ENCODE measurements around the gene CBFA2T3. TPM values are rescaled to one million over a fixed set of nuclear protein-coding genes. Genes with fewer than 3 reads are reported as not detected.
"Not testable (repeated sequence)": the region's sequence is repeated elsewhere in the genome, so short reads cannot be mapped to it uniquely, and the experiment has no call there.

CBFA2T3 gene
- 1.4 TPM for total RNA-seq (ENCODE audit: insufficient read depth, low replicate concordance)

DNA sequence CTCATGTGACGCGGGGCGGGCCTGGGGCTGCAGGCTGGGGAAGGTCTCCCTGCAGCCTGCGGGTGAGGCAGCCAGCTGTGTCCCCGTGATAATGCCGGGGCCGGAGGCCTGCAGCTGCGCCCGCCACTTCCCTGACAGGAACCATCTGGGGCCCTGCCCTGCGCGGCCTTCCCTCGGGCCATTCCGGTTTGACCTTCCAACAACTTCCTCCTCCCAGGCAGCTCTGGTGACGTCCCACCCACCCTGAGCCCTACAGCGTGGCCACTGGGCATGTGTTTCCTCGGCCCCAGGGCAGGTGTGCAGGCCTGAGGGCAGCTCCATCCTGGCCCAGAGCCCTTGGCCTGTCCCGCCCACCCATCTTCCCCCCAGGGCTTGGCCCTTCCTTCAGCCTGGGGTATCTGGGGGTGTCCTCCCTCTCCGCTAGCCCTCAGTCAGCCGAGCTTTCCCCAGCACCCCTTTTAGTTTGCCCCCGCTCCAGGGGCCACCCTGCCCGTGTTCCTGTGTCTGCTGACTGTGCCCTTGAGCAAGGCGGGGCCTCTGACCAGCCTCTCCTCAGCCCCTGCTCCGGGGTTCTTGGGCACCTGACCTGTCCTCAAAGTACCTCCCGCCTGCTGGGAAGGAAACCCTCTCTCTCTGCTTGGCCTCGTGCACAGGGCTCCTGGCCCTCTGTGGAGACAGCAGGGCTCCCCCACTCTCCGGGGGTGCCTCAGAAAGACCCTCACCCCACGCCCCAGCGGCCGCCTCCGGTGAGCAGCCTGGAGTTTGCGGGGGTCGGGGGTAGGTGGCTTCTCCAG is at the start of gene CBFA2T3:
Gene CBFA2T3 (minus strand): TSS at position 190 of the 794 bp plus-strand sequence. CDS start 400 bp downstream, outside the sequence.
- peak; percentile 54 for DNase-seq (ENCODE audit: low spot score)

DNA sequence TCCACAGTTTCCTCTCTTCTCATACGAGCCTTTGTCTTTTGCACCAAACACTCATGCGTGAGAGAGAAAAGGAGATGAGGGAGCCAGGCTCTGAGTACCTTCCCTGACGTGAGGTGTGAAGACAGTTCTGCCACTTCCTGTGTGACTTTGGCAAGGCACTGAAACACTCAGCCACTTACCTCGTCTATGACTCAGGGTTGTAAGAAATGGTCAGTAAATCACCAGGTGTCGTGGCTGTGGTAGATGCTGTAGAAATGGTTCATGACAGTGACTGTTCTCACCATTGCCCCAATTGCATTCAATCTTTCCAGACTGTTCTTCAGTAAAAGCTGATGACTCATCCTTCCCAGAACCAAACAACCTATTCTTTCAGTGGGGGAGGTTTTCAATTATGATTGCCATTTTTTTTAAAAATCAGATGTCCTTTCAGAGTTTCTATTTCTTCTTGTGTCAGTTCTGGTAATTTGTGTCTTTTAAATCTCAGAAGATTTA is 49.2 kb upstream of the CBFA2T3 start:
- DNase-seq (ENCODE audit: low spot score): no peak

DNA sequence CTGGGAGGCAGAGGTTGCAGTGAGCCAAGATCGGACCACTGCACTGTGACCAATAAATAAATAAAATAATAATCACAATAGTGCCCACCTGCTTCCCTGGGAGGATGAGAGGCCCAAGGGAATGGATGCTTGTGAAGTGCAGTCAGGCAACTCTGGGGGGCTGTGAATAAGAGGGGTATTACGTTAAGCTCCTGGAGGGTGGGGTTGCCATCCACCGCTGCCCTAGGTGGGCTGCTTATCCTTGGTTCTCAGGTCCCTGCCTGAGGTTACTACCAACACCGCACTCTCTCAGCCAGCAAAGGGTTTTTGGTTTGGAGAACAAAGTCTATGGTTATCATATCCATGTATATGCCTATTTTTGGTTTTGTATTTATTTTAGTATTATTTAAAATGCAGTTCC is 48.6 kb upstream of the CBFA2T3 start:
- DNase-seq (ENCODE audit: low spot score): no peak

DNA sequence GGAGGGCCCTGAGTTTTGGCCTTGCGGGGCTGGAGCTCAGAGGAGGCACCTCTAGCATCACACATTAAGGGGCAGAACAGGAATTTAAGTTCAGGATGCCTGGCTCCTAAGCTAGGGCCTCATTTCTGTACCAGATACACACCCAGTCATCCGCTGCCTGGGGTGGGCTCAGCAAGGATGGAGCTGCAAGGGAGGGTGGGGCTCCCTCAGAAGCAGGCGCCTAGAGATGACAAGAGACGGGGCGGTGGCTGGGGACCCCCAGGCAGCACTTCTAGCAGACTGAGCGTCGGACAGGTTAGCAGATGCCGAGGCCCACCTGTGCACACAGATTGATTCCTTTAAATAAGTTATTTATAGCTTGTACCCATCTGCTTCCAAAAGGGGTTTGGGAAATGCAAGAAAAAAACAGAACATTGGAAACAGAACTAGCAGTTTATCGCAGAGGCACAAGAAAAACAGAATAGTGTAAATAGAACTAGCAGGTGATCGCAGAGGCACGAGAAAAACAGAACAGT is 47.6 kb upstream of the CBFA2T3 start:
- no peak for DNase-seq (ENCODE audit: low spot score)

DNA sequence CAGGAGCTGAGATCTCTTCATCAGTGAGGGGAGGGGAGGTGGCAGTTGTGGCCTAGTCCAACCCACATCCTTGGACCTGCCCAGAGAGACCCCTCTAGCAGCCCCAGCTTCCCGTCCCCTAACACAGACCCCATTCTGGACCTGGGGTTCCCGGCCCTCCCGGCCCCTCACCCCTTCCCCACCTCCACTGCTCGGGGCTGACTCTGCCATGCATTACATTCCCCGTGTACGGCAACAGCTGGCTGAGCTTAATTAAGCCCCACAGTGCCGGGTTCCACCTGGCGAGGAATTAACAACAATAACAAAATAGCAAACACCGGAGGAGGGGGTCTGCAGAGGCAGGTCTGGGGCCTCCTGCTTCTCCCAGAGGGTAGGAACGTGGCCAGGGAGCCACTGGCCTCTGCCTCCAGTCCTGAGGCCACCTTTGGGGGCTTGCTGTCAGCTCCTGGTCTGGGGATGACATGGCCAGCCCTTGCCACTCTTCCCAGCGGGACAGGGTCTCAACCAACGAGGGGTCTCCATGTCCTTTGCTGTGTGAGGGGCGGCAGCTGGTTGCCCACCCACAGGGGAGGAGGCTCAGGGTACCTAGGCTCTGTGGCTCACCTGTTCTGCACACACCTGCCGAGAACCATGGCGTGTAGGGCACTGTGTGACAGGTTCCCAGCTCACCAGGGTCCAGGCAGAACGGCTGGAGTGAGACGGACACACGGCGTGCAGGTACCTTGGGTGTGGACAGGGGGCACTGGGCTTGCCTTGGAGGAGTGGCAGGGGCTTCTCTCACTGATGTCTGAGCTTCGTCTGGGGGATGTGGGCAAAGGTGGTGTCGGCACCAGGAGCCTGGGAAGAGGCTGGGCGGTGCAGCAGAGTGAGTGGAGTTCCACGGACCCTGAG is 46.9 kb upstream of the CBFA2T3 start:
- DNase-seq (ENCODE audit: low spot score): no peak

DNA sequence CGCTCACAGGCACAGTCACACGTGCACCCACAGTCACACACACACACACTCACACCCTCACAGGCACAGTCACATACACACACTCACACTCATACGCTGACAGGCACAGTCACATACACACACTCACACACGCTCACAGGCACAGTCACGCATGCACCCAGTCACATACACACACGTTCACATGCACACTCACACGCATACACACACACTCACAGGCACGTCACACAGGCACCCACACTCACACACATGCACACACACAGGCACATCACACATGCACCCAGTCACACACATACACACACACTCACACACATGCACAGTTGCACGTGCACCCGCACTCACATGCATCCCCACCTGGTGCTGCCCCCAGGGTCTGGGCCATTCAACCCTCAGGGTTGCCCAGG is 46.1 kb upstream of the CBFA2T3 start:
- no peak for DNase-seq (ENCODE audit: low spot score)

DNA sequence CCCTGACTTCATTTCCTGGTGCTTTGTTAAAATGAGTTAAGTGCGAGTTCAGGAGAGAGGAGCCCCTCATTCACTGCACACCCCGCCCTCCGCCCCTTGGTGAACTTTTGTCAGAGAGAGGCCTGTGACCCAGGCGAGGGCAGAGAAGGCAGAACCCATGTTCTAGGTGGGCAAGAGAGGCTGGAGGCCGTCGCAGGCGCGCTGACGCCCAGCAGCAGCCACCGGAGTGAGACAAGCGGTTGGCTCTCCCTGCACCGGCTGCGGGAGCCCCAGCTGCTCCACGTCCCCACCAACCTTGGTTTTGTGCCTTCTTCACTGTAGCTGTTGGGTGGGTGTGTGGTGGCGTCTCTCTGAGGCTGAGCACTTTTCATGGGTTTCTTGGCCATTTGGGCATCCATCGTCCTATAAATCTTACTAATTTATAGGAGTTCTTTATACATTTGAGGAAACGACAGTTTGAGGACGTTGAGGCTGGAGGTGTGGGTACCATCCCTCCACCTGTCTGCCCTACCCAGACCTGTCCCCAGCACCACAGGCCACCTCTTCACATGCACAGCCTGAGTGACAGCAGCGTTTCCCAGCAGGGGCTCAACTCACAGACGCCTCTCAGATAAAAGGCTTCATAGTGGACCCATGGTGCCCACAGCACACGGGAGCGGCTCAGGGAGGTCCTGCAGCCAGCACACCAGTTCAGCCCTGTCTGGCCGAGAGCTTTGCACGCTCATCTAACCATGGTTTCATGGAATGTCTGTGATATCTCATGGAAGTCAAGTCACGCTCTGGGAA is 45.2 kb upstream of the CBFA2T3 start:
- no peak for DNase-seq (ENCODE audit: low spot score)

DNA sequence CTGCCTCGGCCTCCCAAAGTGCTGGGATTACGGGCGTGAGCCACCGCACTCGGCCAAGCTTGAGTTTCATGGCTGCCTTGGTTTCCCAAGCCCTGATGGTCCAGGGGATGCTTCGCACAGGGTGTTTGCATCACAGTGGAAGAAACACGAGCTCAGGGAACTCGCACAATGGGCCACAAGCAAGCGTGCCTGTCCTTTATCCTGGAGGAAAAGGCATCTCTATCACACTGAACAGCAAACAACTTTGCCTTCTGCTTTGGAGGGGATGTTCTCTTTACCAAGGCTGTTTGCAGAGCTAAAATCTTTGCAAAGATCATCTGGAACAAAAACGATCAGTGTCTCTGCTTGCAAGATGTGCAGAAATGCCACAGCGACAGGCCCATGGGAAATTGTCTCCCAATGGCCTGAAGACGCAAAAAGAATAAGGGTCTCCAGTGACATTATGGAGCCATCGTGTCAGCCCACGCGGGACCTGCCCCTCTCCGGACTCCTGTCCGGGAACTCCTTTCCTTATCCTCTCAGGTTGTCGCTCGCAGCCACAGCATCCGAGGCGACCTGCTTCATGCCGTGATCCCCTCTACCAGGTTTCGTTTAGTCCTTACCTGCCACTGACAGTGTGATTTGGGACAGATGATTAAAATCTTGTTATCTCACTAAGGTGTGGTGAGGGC is 44.1 kb upstream of the CBFA2T3 start:
- DNase-seq (ENCODE audit: low spot score): no peak

DNA sequence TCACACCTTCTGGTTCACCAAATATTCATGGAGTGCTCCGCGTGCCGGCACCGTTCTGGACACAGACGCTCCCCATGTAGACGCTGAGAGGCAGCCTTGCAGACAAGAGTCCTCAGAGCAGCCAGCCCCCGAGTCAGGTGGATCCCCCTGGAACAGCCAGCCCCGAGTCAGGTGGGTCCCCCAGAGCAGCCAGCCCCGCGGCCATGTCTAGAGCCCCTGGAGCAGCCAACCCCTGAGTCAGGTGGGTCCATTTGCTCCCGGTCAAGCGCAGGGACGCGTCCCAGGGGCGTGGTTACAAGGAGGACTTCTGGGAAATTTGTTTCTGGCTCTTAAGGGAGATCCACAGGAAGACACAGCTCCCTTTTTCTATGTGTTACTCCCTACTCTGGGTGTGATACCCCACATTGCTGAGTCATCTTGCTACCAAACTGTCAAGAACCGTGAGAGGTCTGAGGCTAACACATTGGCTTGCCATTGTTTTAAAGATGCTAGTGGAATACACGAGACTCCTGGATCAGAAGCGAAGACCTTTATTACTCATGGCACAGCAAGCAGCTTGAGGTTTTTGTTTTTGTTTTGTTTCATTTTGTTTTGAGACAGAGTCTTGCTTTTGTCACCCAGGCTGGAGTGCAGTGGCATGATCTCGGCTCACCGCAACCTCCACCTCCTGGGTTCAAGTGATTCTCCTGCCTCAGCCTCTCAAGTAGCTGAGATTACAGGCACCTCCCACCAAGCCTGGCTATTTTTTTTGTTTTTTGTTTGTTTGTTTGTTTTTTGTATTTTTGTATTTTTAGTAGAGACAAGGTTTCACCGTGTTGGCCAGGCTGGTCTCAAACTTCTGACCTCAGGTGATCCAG is 43.3 kb upstream of the CBFA2T3 start:
- no peak for DNase-seq (ENCODE audit: low spot score)

DNA sequence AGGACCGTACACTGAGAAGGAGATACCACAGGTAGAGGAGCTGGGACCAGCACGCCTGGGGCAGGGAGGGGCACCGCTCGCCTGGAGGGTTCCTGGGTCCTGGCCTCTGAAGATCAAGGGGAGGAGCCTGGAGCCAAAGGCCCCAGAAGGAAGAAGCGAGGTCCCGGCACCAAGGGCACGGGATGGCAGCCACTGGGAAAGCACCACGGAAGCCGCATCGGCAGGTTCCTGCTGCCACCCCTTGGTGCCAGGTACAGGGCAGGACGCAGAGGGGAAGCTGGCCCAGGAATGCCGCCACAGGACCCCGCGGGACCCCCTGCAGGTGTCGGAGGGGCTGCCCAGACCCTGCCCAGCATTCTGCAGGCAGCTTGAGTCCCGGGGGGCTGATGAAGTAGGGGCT is 42.5 kb upstream of the CBFA2T3 start:
- no peak for DNase-seq (ENCODE audit: low spot score)

DNA sequence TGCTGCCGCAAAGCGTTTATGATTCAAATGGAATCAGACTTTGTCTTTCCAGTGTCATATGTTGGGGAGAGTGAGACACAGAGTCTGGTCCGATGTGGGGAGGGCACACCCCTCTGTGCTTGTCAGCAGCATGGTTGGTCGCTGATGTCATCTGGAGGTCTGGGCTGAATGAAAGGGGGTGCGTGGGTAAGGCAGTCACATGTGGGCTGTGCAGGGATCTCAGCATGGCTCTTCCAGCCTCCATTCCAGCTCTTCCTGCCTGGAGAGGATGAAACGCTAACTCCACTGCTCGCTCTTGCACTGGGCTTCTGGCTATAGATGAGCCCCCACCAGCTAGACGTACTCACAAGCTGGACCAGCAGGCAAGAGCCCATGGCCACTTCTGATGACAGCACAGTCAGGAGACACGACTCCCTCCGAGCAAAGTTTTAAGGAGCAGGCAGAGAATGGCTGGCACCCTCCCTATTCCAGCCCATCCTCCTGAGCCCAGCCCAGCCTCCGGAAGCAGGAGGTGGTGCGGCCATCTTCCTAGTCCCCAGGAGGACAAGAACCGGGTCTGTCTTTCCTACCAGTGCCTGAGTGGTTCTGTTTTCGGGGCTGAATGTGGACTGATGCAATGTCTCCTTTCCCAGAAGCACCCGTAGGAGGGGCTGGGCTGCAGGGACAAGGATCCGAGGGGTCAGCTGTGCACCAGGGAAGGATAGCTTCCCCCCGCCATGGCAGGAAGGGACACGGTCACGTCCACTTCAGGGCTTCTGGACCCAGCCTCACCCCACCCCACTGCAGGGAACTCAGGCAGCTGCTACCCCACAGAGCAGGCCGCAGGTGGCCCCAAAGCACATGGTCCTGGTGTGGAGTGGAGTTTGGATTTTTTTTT is 41.5 kb upstream of the CBFA2T3 start:
- no peak for DNase-seq (ENCODE audit: low spot score)

DNA sequence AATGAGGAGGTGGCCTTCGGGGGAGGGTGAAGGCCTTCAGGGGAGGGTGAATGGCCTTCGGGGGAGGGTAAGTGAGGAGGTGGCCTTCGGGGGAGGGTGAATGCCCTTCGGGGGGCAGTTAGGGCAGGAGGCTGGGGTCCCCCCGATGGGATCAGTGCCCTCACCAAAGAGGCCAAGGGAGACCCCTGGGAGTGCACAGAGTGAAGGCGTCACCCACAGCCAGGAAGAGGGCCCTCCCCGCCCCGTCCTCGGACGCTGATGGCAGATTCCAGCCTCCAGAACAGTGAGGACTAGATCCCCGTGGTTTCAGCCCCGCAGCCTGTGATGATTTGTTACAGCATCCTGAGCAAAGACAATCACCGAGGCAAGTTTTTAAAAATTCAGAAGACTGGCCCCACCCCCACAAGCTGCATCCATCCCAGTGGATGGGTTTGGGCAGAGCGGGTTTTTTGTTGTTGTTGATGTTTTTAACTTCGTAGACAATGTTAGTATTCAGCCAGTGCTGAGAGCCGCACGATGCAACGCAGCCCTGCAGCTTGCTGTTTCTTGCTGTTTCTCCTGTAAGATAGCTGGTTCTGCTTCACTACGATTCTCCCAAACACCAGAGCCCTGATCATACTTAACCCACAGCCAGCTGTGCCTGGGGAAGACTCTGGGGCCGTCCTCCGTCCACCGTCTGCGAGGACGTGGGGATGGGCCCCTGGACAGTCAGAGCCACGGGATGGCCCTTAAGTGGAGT is 40.7 kb upstream of the CBFA2T3 start:
- no peak for DNase-seq (ENCODE audit: low spot score)

DNA sequence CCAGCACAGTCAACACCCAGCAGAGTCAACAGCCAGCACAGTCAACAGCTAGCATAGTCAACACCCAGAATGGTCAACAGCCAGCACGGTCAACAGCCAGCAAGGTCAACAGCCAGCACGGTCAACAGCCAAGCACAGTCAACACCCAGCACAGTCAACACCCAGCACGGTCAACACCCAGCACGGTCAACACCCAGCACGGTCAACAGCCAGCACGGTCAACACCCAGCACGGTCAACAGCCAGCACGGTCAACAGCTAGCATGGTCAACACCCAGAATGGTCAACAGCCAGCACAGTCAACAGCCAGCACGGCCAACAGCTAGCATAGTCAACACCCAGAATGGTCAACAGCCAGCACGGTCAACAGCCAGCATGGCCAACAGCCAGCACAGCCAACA is 39.6 kb upstream of the CBFA2T3 start:
- not testable (repeated sequence) for DNase-seq (ENCODE audit: low spot score)

DNA sequence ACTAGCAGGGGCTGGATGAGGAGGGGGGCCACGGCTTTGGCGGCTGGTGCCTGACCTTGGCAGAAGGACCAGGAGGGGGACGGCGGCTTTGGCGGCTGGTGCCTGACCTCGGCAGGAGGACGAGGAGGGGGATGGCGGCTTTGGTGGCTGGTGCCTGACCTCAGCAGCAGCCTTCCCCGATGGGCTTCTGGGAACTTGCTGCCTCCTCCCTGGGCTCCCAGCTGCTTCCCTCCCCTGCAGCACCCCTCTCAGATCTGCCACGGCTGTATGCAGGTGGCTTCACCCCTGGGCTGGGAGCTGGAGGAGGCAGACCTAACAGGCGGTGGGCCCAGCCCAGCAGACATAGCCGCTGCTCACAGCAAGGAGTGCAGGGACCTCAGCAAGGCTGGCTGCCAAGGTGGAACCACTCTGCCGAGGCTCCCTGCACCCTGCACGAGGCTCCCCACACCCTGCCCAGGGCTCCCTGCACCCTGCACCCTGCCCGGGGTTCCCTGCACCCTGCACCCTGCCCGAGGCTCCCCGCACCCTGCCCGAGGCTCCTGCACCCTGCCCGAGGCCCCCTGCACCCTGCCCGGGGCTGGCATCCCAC is 38.4 kb upstream of the CBFA2T3 start:
- DNase-seq (ENCODE audit: low spot score): no peak

DNA sequence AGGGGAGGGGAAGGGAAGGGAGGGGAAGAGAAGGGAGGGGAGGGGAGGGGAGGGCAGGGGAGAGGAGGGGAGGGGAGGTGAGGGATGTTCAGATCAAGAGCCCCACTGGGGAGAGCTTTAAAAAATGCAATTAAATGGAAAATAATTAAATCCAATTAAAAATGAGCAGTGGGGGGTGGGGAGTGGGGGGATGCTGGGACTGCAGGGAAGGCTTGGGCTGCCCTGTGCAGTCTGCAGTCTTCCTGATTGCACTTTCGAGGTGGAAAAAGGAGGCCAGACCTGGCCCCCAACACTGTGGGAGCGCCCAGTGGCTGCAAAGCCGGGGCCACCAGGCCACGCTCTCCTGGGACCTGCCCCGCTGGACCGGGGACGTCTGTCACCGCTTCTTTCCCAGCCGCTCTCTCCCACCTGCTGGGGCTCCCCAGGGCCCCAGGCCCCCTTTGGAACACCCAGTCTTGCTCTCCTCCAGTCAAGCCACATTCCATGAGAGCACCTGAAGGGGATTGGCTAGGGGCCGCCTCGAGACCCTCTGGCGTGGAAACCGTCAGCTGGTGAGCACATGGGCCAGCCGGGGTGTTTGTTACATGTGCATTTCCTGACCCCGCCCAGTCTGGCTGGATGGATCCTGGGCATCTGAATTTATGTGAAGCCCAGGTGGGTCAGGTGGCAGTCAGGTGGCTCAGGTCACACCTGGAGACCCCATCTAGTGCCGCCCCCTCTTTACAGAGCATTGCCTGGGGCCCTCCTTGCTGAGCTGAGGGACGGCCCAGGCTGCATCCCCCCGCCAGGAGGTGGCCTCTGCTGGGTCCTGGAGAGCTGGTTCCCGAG is 37.6 kb upstream of the CBFA2T3 start:
- DNase-seq (ENCODE audit: low spot score): no peak

DNA sequence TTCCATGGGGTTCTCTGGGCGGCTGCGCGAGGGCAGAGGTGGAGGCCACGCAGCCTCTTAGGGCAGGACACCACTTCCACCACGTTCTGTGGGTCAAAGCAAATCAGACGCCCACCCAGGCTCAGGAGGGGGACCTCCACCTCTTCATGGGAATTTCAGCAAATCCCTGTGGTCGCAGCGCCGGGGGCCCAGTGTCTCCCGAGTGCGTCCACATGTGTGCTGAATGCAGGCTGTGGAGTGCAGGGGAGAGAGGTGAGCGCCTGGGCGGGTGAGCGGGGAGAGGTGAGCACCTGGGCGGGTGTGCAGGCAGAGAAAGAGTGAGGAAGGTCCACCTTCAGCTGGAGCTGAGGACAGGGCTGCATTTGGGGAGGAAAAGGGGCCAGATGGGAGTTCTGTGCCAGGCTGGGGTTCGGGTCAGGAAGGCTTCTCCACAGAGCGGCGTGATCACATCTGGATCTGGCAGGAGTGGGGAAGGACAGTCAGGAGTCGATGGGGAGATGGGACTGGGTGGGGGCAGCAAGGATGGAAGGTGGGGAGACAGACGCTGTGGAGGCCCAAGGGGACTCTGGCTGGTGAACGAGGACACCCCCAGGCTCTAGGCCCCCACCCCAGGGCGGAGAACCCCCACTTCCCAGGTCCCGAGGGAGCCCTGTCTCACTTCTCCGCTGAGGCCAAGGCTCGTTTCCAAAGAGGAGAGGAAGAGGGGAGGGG is 36.8 kb upstream of the CBFA2T3 start:
- DNase-seq (ENCODE audit: low spot score): no peak

Data from umbilical cord (tissue), 2 donors.